Stimulated activated CD8-positive, alpha-beta memory T cell treated with anti-CD3 and anti-CD28 coated beads, Interleukin-4, amount 100 ng/mL, for 4 hours (primary cell): ENCODE data around the gene ARMH1.
"Not testable (repeated sequence)": the region's sequence is repeated elsewhere in the genome, so short reads cannot be mapped to it uniquely, and the experiment has no call there.

ENCODE experiments used
- DNase-seq, 2 donors: peaks; one replicate each; pipeline ENCODE4 v3.0.0-alpha.2; 2020; ENCODE audit warnings: low read depth in 2 of 2, low spot score in 1 of 2

The ARMH1 gene

GRCh38 chr1:44693900-44694299 lies 19.4 kb downstream of the ARMH1 start:
- no peak for DNase-seq

GRCh38 chr1:44694863-44695478 lies 20.5 kb downstream of the ARMH1 start:
- DNase-seq: no peak

GRCh38 chr1:44695671-44696070 lies 21.2 kb downstream of the ARMH1 start:
- no peak for DNase-seq

GRCh38 chr1:44696101-44696500 lies 21.6 kb downstream of the ARMH1 start:
- DNase-seq: no peak

- no peak for DNase-seq
Measured at GRCh38 chr1:44696789-44697345, 22.4 kb downstream of the ARMH1 start.

GRCh38 chr1:44698138-44698537 lies 23.6 kb downstream of the ARMH1 start:
- DNase-seq: no peak

GRCh38 chr1:44699375-44699774 lies 24.9 kb downstream of the ARMH1 start:
- not testable (repeated sequence) for DNase-seq

- DNase-seq: no peak
Measured at GRCh38 chr1:44700573-44700972, 26.1 kb downstream of the ARMH1 start.

- DNase-seq: no peak
Measured at GRCh38 chr1:44701141-44701573, 26.6 kb downstream of the ARMH1 start.

- DNase-seq: no peak
Measured at GRCh38 chr1:44705470-44705869, 31.0 kb downstream of the ARMH1 start.

- no peak for DNase-seq
Measured at GRCh38 chr1:44705938-44706337, 31.4 kb downstream of the ARMH1 start.

- no peak for DNase-seq
Measured at GRCh38 chr1:44707112-44707881, 32.8 kb downstream of the ARMH1 start.

- no peak for DNase-seq
Measured at GRCh38 chr1:44707959-44708831, 33.7 kb downstream of the ARMH1 start.

GRCh38 chr1:44713321-44713781 lies 38.8 kb downstream of the ARMH1 start:
- DNase-seq: no peak

GRCh38 chr1:44714532-44714931 lies 40.0 kb downstream of the ARMH1 start:
- DNase-seq: no peak

GRCh38 chr1:44714944-44715571 lies 40.5 kb downstream of the ARMH1 start:
- DNase-seq: peak in 1 of 2 donors; percentile 41

- no peak for DNase-seq
Measured at GRCh38 chr1:44717156-44717555, 42.6 kb downstream of the ARMH1 start.

- DNase-seq: no peak
Measured at GRCh38 chr1:44717653-44718052, 43.1 kb downstream of the ARMH1 start.

GRCh38 chr1:44718091-44718490 lies 43.6 kb downstream of the ARMH1 start:
- no peak for DNase-seq

- DNase-seq: no peak
Measured at GRCh38 chr1:44719318-44719717, 44.8 kb downstream of the ARMH1 start.

GRCh38 chr1:44720281-44720680 lies 45.8 kb downstream of the ARMH1 start:
- no peak for DNase-seq
